Subcutaneous adipose tissue (tissue), 4 donors: ENCODE results near the gene EXOC2. TPM values are rescaled to one million over a fixed set of nuclear protein-coding genes. Genes with fewer than 3 reads are reported as not detected.

Experiments used
- total RNA-seq, 4 donors: library from RNA; depleted of rRNA; stranded (reverse); fragments of >200 nt; gene quantifications; one replicate each; pipeline ENCODE4 v1.1.0, GENCODE V29; 2016
- TF ChIP-seq, protein P1 (sequence below): fragments of 450-650 bp; IDR thresholded peaks from one replicate; pipeline ENCODE4 v1.5.1; 2016; ENCODE audit warnings: low read depth, mild to moderate bottlenecking, control low read depth, antibody characterized with exemption, moderate library complexity

Gene EXOC2
- total RNA-seq, 4 donors from 2014 or later, result 18.9 to 28.4 (median 20.2) TPM

DNA sequence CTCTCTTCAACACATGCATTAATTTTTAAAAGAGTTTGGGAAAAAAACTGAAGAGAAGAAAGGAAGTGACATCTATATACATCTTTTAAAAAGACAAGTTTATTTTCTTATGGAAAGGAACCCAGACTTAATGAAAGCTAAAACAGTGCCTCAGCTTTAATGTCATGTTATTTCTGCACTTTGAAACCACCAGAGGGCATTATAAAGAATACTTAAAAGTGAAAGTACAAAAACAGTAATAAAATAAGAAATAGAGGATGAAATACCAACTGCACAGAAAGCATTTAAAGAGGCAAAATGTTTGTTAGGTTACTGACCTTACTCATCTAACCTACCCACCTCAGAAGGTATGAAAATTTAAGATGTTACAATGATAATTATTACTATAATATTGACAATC, 134.8 kb downstream of the EXOC2 start:
- TF ChIP-seq, protein P1, sequence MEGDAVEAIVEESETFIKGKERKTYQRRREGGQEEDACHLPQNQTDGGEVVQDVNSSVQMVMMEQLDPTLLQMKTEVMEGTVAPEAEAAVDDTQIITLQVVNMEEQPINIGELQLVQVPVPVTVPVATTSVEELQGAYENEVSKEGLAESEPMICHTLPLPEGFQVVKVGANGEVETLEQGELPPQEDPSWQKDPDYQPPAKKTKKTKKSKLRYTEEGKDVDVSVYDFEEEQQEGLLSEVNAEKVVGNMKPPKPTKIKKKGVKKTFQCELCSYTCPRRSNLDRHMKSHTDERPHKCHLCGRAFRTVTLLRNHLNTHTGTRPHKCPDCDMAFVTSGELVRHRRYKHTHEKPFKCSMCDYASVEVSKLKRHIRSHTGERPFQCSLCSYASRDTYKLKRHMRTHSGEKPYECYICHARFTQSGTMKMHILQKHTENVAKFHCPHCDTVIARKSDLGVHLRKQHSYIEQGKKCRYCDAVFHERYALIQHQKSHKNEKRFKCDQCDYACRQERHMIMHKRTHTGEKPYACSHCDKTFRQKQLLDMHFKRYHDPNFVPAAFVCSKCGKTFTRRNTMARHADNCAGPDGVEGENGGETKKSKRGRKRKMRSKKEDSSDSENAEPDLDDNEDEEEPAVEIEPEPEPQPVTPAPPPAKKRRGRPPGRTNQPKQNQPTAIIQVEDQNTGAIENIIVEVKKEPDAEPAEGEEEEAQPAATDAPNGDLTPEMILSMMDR, result no peak

DNA sequence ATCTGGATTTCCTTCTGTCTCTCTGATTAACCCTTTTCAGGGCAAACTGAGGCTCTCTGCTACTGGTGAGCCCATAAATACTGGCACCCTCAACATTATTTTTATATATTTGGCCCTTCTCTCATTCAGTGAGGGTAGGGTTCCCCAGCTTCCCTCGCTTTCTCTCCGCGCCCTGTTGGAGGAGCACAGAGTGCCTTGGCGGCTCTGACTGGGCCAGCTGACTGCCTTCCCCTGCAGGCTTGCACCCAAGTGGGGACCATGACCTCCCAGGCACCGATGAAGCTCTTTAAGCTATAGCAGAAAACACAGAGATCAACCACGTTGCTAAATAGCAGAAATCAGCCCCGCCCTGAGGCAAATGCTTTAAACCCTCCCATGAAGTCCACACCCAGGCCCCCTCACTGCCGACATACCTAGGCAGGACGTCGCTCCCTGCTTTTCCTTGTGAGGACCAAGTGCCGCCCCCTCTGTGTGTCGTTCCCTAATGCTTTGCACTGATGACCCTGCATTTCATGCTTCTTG, 141.0 kb downstream of the EXOC2 start:
- TF ChIP-seq, protein P1, result no peak

DNA sequence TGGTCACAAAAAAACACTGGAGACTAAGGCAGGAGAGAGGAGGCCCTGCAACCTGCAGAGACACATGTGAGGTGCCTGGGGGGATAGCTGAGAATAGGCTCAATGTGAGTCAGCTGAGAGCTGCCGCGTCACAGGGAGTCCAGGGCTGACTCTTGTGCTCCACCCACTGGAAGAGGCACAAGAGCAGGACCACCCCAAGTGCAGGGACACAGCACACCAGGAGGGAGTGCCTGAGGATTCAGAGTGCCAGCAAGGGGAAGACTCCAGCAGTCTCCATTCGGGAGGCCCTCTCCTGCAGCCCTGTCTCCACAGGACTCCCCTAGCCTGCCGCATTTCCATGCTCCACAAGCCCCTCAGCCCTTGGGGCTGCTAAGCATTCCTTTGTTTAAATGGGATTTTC, 141.5 kb downstream of the EXOC2 start:
- TF ChIP-seq, protein P1, result no peak

DNA sequence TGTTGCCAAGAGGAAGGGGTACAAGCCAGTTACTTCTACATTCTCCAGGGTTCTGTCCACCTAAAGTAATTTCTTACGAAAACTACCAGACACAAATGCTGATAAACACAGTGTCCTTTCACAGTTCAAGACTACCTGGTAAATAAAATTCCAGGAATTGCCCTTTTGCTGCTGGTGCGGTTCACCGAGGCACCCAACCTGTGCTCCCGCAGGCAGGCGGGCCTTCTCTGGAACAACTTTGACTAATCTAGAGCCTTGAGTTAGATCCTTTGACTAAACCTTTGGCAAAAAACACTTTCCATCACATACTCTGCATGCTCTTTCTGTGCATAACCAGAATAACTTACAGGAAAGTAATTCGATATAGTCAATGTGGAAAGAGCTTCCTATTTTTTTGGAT, 143.0 kb downstream of the EXOC2 start:
- TF ChIP-seq, protein P1, result no peak

DNA sequence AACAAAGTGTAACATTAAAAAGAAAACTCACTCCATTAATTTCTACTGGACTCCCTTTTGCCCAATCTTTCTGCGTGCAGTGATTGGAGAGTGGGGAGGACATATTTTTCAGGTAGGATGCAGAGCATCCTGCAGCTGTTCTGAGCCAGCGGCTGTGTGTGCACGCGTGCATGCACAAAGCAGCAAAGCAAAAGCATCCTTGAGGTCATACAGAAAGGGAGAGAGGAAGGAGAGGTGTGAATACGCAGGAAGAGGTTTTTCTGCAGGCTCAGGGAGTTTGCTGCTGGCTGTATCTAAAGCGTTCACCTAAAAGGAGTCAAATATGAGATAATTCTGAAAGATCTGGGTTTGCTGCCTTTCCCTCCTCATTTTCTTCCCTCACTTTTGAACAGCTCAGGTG, 144.4 kb downstream of the EXOC2 start:
- TF ChIP-seq, protein P1, result no peak

DNA sequence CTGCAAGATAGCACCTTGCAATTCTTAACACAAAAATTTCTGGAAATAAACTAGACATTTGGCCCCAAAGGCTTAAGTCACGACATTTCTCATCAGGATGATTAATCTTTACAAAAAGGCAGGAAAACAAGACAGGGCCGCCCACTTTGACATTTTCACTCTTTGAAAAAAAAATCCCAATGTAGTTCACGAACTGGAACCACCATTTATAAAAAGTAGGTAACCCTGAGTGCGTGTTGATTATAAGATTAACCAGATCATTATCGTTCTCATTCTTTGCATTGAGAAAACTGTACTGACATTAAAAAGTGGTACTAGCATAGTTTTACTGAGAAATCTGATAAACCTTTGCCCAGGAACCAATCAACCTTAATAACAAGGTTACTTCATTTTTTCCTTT, 144.8 kb downstream of the EXOC2 start:
- TF ChIP-seq, protein P1, result no peak

DNA sequence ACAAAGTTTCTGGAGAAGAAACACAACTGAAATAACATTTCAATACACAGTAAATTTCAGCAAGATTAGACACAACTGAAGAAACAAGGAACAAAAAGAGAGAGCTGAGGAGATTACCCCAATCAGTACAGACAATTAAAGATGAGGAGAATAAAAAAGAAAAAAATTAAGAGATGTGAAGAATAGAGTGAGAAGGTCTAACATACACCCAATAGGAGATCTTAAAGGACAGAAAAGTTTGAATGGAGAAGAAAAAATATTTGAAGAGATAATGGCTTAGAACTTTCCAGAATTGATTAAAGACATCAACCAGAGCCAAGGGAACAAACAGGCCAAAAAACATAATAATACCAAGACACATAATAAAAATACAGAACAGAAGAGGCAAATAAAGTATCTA, 152.4 kb downstream of the EXOC2 start:
- TF ChIP-seq, protein P1, result no peak

DNA sequence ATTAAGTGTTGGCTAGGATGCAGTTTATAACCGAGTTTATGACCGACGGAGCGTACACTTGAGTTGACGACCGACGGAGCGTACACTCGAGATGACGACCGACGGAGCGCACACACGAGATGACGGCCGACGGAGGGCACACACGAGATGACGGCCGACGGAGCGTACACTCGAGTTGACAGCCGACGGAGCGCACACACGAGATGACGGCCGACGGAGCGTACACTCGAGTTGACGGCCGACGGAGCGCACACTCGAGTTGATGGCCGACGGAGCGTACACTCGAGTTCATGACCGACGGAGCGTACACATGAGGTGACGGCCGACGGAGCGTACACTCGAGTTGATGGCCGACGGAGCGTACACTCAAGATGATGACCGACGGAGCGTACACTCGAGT, 155.8 kb downstream of the EXOC2 start:
- TF ChIP-seq, protein P1, result no peak
